NCI-H1694 treated with DMSO at 0.1 percent for 48 hours (cell line): ENCODE measurements around the gene FADS2.

Source experiments
- DNase-seq: peaks from one replicate; lab custom pipeline; 2025; lab: John Stamatoyannopoulos, UW

FADS2 gene

DNA sequence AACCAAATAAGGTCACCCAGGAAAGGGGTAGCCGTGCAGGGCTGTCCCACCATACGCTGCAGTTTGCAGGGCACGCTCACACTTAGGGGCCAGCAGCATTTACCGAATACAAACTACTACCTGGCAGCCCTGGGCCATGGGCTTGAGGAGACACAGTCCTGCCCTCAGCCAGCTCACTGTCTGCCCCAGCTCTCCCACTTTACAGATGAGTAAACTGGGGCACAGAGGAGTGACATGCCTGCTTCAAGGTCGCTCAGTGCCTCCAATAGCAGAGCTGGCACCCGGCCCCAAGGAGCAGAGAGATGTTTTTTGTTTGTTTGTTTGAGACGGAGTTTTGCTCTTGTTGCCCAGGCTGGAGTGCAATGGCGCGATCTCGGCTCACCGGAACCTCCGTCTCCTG, 60.5 kb downstream of the FADS2 start:
- DNase-seq: no peak

DNA sequence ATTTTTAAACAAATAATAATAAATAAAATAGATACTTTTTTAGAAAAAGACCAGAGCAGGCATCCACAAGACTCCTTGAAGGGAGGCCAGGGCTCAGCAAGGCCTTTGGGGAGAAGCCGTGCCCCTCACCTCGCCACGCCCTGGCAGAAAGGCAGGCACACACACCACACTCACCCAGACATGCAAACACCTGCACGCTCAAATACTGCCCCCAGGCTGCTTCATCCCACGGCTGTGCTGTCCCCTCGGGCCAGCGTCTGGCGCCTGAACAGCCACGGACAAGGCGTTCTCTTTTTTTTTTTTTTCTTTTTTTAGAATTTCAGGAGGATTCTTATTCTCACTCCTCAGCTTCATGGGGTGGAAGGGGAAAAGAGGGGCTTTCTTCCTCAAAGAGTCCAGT, 61.7 kb downstream of the FADS2 start:
- no peak for DNase-seq

DNA sequence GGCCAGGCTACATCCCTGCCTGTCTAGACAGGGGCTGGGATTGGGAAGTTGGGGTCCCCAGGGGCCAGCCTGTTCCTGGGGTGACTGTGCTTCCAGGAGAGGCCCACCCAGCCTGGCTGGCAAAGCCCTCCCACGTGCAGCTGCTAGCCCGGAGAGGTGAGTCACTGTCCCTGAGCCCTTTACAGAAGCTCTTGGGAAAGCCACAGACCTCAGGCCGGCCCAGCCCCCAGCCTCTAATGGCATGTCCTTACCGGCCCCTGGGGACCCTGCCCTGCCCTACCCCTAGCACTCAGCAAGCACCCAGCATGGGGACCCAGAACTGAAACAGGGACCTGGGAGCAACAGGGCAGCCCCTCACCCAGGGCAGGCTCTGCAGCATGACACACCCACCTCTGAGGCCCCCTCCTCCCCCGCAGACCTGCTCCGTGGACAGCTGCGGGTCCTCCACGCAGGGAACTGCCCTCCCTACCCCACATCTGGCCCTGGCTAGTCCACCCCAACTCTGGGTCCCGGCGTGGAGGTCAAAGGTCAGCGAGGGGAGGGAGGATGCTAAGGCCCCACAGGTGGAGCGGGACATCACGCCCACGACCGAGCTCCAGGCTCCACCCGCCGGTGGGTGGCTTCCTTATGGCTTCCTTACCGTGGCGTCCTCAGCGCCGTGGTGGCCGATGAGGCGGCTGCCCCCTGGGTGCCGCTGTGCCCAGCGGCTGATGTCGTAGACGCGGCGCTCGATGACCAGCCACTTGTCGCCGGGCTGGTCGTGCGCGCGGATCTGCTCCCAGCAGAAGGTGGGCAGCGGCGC, 62.6 kb downstream of the FADS2 start:
- no peak for DNase-seq

DNA sequence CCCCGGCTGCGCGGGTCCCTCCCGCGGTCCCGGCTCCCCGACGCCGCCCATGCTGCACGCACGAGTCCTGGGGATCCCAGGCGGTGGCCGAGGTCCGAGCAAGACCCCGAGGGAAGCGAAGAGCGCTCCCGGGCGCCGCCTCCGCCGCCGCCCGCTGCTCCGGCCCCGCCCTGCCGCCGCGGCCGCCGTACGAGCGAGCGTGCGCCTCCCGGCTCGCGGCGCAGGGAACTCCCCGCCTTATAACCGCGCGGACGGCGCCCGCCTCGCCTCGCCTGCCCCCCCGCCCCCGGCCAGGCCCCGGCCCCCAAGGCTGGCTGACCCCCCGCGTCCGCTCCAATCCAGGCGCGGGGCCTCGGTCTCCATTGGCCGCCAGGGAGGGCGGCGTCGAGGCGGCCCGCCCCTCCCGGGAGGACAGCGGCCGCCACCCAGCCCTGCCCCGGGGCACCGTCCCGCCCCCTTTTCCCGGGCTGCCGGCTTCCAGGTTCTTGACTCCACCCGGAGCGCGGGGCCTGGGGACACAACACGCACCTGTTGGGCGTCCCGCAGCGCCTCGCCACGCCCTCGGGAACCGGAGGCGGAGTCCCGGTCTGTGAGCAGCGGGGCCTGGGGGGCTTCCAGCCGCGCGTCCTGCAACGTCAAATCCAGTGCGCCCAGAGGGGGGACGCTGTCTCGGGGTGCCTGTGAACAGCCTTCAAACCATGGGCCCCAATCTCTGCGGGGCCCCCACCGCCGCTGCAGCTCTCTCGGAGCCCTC, 63.4 kb downstream of the FADS2 start, which contains the start of gene FADS3:
Gene FADS3, minus strand, starts transcription at position 215 of the 754 bp plus-strand sequence. Its CDS starts 164 bp downstream, at position 51.
- peak; percentile 26 for DNase-seq

DNA sequence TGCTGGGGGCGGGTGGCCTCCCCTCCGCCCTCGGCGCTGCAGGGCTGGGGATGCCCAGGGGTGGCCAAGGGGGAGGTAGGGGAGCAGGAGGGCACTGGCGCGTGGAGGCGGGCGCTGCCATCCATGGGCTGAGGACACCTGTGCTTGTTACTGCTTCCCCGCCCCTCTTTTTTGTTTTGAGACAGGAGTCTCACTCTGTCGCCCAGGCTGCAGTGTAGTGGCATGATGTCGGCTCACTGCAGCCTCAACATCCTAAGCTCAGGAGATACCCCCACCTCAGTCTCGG, 63.9 kb downstream of the FADS2 start:
- no peak for DNase-seq

DNA sequence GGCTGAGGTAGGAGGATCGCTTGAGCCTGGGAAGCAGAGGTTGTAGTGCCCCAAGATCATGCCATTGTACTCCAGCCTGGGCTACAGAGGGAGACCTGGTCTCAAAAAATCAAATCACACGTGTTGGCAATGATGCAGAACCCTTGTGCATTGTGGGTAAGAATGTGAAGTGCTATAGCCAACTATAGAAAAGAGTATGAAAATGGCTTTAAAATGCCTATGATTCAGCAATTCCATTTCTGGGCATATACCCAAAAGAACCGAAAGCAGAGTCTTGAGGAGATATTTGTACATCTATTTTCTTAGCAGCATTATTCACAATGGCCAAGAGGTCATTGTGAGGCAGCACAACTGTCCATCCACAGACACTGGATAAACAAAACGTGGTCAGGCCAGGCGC, 65.9 kb downstream of the FADS2 start:
- no peak for DNase-seq

DNA sequence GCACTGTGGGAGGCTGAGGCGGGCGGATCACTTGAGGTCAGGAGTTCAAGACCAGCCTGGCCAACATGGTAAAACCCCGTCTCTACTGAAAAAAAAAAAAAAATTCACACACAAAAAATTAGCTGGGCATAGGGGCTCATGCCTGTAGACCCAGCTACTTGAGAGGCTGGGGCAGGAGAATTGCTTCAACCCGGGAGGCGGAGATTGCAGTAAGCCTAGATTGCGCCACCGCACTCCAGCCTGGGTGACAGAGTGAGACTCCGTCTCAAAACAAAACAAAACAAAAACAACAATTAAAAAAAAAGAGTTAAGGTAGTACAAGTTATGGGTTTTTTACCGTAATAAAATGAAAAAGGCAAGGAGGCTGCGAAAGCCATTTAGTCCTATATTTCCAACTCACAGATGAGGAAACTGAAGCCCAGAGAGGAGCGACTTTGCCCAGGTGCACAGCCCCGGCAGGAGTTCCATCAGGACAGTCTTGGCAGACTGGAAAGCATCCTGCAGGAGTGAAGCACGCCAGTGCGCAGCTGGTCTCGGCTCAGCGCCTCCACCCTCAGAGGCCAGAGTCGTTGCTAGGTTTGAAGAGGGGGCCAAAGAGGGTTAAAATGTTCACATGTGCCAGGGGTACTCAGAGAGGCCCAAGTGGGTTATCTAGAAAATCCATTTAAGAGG, 67.1 kb downstream of the FADS2 start:
- no peak for DNase-seq

DNA sequence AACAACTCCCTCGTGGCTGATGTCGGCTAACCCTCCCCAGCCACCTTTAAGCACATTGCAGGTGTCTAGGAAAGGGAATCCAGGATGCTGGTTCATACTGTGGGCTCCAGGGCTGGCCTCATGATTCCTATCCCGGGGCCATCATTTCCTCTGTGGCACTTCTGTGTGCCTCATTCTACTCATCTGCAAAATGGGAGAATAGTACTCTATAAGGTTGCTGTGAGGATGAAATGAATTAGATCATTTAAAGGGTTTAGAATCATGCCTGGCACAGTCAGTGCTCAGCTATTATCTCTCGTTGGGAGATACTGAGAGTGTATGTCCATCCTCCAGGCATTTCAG, 67.6 kb downstream of the FADS2 start:
- no peak for DNase-seq

DNA sequence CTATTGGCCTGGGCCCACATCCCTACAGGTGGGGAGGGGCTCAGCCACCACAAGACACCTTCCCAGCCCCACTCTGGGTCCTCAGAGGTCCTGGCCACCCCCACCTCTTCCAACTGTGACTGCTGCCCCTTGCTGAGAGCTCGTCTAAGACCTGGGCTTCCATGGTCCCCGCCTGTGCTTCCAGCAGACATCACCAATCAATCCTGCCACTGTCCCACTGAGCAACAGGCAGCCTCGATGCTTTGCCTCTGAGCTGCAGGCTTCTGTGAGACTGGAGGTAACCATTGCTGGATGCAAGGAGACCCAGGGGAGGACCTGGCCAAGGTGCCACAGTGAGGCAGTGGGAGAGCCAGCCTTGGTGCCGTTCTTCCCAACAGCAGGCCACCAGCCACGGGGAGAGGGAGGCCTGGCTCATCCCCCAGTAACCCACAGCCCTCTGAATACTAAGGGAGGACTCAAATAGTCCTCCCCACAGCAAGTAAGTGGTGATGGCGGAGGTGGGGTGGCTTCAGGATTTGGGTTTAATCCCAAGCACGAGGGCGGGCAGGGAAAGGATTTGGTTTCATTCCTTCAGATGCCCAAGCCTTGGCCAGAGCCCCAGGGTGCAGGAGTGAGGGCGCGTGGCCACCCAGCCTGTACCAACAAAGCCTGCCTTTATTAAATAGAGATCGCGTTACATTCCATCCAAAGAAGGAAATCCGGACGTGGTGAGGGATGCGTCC, 68.7 kb downstream of the FADS2 start:
- DNase-seq: no peak

DNA sequence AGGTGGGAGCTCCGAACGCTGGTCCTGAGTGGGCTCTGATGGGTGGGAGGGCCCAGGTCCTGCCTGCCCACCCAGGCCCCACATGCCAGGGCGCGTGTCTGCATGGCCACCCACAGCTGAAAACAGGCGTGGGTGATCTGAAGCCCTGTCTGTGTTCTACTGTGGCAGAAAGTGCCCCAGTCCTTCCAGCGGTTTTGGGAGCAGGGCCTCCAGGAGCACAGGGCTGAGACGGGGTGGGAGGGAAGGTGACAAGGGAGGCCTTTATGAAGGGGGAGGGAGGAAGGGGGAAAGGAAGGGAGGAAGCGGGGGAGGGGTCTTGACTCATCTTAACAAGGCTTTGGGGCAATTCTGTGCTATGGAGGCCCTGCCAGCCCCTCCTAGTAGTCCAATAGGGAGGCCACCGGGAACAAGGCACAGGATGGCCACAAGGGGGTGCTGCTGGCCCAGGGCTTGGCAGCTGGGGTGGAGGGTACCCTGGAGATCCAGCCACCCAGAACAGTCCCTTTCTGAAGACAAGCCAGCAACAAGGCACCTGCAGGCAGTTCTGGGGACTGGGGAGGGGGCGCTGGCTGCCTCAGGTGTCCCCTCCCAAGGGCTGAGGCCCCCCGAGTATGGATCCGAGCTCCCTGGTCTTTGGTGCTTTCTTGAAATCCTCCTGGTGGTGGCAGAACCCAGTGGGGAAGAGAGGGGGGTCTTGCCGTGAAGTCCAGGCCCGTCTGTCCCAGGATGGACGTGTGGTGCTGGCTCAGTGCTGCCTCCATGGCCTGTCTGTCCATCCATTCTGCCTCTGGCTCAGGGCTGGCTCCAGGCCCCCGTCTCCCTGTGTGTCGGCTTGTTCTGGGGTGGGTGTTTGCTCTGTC, 69.5 kb downstream of the FADS2 start:
- DNase-seq: peak; percentile 52

DNA sequence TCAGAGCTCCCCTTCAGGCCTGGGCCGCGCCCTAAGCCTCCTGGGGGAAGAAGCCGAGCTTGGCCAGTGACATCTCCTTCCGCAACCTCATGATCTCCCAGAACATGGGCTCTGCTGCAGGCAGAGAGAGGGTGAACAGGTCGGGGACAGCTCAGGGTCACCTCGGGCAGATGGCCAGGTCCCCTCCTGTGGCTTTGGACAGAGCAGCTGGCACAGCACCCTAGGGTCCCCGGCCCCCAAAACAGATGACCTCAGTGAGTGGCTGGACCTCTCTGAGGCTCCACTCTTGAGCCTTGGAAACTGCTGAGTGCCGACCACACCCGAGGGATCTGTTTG, 70.1 kb downstream of the FADS2 start:
- DNase-seq: no peak

DNA sequence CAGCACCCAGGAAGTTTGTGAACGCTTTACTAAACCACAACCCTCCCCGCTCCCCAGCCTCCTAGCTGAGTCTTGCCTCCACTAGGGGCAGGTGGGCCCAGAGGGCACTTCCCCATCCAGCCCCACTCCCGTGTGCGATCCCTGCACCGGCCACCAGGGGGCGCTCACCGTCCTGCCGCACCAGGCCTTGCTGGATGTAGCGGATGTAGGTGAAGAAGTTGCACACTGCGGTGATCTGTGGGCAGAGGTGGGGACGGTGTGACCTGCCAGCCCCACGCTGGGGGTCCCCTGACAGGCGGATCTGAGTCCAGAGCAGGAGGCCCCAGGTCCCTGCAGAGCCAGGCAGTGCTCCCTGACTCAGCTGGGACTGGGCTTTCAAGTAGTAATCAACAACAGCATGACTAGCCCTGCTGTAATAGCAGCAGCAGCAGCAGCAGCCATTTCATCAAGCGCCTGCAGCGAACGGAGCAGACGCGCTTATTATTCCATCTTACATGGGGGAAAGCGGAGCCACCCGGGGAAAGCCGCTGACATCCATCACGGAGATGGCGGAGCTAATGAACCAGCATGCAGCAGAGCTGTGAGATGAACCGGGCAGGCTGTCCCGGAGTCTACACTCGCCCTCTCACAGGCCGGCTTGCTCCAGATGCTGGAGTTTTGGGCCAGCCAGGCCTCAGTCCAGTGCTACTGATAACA, 71.2 kb downstream of the FADS2 start:
- DNase-seq: peak; percentile 37

DNA sequence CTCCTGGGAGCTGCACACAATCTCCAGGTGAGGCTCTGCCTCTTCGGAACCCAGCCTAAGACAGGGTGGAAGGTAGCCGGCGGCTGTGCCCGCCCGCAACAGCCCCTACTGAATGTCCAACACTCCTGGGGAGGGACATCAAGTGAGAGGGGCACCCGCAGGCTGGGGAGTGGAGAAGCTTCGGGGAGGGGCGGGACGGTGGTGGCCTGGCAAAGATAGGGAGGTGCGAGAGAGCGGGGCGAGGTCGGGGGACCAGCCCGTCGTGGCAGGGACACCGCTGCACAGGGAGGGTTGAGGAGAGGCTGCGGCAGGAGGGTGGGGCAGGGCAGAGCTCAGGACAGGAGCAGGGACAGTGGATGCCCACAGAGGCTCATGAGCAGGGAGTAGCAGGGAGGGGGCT, 72.2 kb downstream of the FADS2 start:
- no peak for DNase-seq

DNA sequence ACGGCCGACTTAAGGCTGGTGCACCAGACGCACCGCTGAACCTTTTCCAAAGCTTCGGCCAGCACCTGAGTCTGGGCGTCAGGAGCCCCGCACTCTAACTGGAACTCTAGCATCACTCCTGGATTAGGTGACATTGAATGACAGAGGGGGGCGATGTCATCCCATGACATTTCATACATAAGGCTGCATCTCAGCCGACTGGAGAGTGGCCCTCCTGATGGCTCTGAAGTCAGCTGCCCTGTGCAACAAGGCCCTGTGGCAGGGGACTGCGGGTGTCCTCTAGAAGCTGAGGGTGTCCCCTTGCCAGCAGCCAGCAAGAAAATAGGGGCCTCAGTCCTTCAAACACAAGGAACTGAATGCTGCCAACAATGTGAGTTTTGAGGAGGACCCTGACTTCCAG, 73.3 kb downstream of the FADS2 start:
- DNase-seq: no peak

DNA sequence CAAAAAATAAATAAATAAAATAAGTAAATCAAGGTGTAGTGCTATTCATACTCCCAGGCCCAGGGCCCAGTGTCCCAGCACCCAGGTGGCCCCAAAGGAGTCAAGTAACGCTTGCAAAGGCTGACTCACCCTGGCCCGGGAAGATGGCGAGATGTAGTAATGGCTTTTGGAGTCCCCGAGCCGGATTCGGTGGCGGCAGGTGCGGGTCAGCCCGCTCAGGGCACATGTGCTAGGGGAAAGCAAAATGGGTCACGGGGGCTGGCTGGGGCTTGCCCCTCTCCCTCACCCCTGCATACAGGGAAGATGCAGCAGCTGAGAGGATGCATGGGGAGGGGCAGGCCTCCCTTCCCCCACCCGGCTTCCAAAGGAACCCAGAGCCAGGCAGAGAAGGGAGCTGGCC, 74.2 kb downstream of the FADS2 start:
- no peak for DNase-seq

DNA sequence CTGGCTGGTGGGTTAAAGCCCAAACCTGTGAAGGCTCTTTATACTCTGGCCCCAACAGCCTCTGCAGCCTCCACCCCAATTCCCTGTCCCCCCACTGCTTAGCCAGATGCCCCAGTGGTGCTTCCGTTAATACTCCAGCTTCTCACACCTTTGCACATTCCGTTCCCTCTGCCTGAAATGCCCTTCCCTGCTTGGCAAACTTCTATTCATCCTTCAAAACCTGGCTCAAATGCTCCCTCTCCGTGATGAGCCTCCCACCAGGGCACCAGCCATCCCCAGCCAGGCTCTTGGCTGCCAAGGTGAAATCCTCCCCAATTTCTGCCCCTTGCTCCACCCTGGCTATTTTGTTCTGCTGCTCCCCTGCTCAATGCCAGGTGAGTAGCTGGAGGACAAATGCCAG, 75.7 kb downstream of the FADS2 start:
- no peak for DNase-seq

DNA sequence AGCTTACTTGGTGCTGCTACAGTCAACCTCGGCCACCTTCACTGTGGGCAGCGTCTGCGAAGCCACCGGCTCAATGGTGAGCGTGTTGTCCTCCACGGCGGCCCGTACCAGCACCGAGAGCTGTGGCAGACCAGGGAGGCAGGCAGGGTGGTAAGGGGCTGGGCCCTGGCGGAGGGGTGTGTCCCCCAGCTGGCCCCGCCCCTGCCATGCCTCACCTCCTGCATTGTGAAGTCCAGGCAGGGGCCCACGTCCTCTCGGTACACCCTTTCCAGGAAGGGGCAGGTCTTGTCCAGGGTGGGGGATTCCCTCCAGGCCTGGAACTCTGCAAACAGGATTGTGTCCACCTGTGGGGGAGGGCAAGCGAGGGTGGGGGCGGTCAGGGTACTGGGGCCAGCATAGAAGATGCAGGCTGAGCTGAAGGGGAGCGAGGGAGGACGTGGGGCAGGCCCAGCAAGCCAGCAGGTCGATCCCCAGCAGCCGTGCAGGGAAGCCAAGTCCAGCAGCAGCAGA, 76.5 kb downstream of the FADS2 start:
- DNase-seq: no peak

DNA sequence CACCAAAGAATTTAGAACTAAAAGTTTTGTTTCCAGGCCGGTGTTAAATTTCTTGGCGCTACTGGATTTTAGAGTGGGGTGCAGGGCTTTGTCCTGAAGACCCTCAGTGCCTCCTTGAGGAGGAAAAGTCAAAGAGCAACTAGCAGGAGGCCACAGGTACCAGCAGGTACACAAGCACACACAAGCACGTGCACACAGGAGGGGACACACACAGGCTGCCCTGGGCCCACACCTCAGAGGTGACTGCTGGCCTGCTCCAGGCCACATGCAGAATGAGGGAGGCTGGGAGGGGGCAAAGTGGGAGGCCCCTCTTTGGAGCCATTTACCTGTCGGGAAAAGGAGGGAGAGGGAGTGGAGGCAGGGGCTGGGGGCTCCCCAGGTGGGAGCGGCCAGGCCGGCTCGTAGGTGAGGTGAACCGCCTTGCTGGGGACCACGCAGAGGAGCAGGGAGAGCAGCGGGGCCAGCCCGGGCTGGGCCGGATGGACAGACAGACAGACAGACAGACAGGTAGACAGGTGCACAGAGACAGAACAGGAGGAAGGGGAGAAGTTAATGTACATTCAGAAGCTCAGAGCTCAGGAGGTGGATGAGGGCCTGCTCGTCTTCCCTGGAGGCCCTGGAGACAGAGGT, 77.1 kb downstream of the FADS2 start:
- no peak for DNase-seq

DNA sequence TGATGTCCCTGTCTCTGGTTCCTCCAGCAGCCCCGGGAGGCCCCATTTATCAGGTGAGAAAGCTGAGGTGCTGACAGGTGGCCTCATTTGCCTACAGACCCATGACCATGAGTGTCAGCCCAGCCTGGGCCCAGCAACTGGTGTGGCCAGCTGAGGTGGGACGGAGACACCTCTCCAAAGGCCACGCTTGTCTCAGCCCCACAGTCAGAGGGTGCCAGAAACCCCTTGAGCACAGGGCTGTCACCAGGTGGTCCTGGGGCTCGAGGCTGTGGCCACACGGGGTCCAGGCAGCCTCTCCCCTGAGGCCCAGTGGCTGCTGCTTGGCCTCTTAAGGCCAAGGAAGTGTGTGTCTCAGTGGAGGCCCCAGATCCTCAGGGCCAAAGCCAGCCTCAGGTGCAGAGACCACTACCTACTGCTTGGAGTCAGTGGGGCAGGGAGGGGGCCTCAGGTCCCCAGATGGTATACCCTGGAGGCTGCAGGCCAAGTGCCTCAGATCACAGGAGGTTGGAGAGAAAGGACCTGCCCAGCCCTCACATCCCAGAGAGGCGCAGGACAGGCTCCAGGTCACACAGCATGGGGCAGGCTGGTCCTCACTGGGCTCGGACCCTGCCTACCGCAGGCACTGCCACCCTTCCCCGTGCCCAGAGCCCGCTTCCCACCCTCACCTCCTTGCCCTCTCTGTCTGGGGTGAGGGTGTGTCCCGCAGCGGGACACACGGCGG, 77.9 kb downstream of the FADS2 start:
- no peak for DNase-seq

DNA sequence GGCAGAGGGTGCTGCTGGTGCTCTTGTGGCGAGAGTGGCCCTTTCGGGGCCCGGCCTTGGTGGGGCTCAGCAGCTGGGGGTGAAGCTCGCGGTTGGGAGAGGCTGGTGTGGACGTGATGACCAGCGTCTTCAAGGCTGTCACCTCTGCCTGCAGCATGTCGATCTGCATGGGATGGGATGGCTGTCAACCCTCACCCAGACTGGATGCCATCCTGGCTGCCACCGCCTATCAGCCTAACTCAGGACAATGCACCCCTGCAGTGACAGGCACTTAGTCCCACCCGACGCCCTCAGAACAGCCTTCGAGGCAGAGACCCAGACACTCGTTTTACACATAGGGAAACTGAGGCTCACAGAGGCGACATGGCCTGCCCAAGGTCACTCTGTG, 78.4 kb downstream of the FADS2 start:
- DNase-seq: no peak
